Stimulated activated CD8-positive, alpha-beta memory T cell treated with anti-CD3 and anti-CD28 coated beads, Interleukin-7, amount 100 ng/mL, for 24 hours (primary cell): ENCODE measurements around the gene CYB561D1.
A peak's percentile ranks its signal among the peaks of the same experiment; 100 is the strongest.
"Not testable (repeated sequence)": the region's sequence is repeated elsewhere in the genome, so short reads cannot be mapped to it uniquely, and the experiment has no call there.

Experiments used
- DNase-seq: peaks from one replicate; pipeline ENCODE4 v3.0.0-alpha.2; 2020; ENCODE audit warnings: low read depth

CYB561D1 gene, protein sequence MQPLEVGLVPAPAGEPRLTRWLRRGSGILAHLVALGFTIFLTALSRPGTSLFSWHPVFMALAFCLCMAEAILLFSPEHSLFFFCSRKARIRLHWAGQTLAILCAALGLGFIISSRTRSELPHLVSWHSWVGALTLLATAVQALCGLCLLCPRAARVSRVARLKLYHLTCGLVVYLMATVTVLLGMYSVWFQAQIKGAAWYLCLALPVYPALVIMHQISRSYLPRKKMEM

DNA sequence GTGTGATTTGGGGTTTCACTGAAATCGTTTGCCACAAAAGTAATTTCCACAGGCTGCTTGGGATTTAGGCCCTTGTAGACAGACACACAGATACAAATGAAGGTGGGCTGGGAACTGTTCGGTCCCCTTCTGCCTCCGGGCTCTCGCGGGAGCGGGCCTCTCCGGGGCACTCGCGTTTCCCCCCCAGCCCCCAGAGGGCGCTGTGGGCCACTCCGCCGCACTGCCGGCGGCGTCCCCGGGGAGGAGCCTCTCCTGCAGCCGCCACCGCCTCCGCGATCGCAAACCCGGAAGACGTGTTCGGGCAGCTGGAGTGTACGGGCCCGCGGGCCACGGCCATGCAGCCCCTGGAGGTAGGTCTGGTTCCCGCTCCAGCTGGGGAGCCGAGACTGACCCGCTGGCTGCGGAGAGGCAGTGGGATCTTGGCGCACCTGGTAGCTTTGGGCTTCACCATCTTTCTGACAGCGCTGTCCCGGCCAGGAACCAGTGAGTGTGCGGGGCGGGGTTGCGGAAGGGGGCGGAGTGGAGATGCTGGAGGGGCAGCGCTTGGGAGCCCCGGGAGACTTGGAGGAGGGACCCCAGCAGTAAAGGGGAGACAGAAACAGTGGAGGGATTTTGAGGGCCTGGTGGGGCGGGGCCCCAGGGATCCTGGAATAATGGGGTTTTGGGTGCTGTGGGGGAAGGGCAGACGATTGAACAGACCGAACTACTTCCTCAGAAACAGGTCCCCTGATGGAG, at the start of gene CYB561D1:
Gene CYB561D1, plus strand, starts transcription at position 290 of the 735 bp plus-strand sequence. Its CDS starts 46 bp downstream, at position 336.
- DNase-seq: peak; percentile 74

DNA sequence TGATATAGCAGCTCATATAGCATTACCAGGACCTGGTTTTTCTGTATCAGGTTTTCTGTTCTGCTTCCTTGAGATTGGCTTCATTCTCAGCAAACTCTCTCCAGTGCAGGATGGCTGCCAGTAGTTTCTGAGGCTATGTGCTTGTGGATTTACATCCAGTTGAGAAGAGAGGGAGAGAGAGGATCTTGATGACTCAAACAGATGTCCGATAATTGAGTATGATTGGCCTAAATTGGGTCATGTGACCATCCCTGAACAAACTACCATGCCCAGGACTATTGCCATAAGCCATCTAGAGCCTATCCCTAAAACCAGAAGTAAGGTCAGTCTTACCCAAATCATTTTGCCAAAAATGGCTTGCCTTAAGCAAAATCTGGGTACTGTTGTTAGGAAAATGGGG, 49.5 kb upstream of the CYB561D1 start:
- DNase-seq: no peak

DNA sequence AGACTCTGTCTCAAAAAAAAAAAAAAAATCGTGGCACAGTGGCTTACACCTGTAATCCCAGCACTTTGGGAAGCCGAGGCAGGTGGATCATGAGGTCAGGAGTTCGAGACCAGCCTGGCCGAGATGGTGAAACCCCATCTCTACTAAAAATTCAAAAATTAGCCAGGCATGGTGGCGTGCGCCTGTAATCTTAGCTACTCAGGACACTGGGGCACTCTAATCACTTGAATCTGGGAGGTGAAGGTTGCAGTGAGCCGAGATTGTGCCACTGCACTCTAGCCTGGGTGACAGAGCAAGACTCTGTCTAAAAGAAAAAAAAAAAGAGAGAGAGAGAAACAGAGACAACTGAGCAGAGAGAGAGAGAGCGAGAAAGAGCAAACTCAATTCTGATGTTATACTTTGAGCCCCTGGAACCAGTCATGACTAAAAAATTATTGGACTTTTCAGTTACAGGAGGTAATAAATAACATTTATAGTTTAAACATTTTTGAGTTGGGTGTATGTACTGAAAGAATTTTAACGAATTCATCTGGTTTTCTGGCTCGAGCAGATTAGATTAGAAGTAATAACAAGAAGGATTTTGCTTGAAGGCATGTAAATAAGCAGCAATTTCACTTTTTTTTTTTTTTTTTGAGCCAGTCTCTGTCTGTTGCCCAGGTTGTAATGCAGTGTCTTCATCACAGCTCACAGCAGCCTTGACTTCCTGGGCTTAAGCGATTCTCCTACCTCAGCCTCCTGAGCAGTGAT, 47.8 kb upstream of the CYB561D1 start:
- not testable (repeated sequence) for DNase-seq

DNA sequence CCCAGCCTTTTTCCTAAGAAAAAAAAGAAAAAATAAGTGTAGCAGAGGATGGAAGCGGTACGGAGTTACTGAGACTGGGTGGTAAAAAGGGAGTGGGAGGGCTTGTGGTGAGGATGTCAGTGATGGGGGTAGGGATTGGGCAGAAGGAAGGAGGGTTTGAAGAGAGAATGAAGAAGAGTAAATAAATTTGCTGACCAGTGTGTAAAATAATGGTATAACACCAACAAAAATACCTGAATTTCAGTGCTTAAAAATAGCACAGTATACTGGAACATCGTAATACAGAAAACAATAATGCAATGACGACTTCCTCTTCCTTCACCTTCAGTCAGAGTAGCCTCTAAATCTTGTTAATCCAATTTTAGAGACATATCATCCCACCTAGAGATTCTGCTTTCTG, 46.4 kb upstream of the CYB561D1 start:
- DNase-seq: no peak

DNA sequence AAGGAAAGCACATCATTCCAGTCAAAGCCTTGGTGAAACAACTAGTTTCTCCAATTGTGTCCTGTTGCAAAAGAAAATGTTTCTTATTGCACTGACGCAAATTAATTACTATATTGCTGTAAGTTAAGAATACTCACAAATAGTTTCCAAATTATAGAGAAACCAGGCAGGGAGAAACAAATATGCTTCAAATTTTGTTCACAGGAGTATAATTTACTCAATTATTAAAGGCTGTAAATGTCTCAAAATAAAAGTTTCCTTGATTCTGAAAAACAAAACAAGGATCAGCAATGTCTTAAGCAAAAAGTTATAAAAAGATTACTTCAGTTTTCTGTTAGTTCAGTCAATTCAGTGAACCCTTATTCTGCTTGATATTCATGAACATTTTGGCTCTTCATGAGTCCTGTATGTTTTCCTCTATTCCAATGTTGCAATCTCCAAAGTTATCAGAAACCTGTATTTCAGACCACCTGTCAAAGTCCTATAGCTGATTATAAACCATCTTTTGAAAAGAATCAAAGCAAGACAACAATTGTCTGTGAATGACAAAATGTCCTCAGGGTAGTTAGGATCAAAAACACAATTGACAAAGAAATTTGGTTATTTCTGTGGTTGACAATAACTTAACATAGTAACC, 39.3 kb upstream of the CYB561D1 start:
- no peak for DNase-seq

DNA sequence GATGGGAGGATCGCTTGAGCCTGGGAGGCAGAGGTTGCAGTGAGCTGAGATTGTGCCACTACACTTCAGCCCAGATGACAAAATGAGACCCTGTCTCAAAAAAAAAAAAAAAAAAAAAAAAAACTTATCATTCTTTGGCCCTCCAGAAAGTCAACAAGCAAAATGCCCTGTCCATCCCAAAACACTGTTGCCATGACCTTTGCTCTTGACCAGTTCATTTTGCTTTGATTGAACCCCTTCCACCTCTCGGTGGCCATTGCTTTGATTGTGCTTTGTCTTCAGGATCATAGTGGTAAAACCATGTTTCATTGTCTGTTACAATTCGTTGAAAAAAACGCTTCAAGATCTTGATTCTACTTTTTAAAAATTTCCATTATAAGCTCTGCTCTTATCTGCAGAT, 36.1 kb upstream of the CYB561D1 start:
- no peak for DNase-seq

DNA sequence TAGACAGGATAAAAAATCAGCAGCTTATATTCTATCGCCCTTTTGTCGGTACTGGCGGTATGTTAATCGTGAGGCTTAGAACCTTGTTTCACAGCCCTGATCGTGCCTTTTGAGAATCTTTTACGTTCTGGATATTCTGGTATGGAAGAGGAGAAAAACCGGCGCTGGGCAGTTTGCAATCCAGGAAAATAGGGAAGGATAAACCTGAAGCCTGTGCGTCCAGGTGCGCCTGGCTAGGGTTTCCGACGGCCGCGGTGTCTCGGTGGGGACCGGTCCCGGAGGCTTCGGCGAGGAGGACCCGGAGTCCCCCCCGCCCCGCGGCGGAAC, 27.8 kb upstream of the CYB561D1 start:
- DNase-seq: no peak

DNA sequence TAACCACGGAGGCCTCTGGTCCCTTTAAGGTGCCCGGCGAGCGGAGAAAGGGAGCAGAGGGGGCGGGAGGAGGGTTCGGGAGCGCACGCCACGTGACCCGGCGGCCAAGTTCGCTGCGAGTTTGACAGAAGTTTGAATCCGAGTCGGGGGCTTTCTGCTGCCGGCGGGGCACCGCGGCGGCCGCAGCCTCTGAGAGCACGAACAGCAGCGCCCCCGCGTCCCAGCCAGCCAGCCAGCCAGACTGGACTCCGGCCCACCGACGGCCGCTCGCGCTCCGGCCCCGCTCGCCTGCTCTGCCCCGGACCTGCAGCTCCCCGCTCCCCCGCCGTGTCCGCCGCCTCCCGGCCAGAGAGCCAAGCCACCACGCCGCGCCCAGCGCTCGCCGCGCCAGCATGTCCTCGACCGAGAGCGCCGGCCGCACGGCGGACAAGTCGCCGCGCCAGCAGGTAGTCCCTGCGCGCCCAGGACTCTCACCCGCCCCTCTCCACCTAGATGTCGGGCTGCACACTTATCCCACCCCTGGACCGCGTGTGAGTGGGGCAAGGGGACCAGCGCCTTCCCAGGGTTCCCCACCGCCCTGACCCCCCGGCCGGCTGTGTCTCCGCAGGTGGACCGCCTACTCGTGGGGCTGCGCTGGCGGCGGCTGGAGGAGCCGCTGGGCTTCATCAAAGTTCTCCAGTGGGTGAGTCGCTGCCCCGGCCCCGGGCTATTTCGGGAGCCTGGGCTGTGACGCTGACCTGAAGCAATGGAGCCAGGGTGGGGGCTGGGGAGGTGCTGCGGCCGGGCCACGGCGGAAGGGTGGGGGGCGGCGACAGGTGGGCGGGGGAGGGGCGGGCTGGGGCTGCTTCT, 27.2 kb upstream of the CYB561D1 start, which contains the start of gene SYPL2:
Gene SYPL2, plus strand, starts transcription at position 95 of the 849 bp plus-strand sequence. Its CDS starts 298 bp downstream, at position 393.
- no peak for DNase-seq

DNA sequence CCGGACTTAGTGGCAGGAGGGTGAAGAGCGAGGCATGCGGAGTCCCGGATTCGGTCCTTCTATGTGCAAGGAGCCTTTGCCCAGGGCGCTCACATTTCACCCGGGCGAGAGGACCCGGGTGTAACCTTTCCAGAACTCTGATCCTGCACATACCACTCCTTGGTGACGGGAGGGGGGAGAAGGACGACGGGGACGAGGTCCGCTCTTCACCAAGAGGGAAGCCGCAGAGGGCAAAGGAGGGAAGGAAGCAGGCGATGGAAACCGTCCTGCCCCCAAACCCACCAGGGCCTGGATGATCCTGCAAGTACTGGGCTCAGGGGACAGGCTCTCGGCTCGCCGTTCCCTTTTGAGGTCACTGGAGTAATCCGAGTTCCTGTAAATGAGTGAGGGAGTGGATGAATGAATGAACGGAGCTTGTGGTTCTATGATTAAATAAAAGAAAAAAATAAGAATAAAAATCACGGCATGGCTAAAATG, 26.6 kb upstream of the CYB561D1 start:
- no peak for DNase-seq

DNA sequence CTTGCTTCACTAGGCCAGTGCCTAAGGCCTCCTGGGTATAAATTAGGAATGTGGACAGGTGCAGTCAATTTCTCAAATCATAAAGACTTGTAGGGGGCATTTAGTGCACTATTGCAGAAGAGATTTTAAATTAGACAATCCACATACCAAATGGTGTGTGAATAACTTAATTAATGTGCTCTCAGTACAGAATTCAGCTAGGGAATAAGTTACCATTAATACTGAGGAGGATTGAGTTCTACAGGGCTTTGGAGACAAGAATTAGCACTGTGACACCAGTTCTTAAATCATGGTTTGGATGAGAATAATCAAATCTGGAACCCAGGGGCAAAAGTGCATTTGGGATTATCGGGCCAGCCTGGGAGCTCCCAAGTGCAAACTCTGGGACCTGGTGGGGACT, 25.8 kb upstream of the CYB561D1 start:
- no peak for DNase-seq

DNA sequence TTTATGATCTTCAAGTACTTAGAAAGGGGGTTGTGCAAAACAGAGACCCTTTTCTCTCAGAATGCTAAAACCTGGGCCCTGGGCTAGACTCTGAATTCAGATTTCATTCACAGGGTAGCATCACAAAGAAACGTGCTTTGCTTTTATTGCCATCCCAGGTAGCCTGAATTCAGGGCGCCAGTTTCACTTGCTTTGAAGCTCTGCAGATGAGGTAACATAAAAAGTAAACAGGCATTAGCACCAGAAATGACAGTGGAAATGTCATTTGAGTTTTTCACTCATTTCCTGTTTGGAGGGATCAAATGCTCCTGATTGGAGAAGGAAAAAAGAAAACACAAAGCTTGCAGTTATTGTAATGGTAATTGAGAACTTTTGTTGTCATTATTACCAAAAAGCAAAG, 25.0 kb upstream of the CYB561D1 start:
- DNase-seq: no peak

DNA sequence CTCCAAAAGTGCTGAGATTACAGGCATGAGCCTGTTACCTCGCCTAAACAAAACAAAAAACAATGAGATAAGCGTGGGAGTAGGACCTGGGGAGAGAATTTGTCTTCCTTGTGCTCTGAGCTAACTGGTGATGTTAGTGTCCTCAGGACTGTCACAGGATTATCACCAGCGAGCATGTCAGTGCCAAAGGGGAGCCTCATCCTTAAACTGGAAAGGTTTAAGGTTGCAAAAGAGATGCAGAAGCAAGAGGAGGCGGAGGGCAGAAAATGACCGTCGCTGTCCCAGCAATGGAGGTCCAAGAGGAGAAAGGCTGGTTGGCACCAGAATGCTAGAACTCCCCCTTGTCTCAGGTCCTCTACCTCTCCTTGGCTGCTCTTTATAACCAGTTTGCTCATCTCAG, 23.6 kb upstream of the CYB561D1 start:
- DNase-seq: no peak

DNA sequence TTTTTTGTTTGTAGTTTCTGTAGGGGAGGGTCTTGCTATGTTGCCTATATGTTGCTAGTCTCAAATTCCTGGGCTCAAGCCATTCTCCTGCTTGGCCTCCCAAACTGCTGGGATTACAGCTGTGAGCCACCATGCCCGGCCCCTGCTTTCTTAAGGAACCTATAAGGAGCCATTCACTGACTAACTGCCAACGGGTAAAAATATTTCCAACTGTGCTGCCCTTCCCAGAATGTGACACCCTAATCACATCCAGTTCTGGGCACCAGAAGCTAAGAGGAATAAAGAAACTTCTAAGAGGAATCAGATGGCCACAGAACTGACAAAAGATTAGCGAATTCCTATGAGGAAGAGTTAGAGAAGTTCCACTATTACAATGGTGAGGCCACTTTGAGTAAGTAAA, 21.1 kb upstream of the CYB561D1 start:
- no peak for DNase-seq

DNA sequence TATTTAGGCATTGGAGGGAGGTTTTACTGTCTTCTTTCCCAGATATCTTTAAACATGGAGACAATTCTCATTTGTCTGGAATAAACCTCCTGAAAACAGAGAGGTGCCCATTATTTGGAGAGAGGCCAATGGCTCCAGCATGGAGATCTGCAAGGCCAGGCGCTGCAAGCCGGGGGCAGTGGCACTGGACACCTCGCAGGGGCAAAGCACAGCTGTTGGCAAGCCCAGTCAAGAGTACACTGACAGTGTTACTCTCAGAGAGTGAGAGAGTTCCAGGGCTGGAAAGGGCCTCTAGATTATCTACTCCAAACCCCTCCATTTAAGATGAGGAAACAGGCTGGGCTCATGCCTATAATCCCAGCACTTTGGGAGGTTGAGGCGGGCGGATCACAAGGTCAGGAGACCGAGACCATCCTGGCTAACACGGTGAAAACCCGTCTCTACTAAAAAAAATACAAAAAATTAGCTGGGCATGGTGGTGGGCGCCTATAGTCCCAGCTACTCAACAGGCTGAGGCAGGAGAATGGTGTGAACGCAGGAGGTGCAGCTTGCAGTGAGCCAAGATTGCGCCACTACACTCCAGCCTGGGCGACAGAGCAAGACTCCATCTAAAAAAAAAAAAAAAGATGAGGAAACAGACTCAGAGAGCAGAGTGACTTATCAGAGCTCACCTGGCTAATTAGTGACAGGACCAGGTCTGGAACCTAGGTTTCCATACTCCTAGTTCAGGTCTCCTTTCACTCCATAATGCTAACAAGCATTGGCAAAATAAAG, 20.4 kb upstream of the CYB561D1 start:
- not testable (repeated sequence) for DNase-seq

DNA sequence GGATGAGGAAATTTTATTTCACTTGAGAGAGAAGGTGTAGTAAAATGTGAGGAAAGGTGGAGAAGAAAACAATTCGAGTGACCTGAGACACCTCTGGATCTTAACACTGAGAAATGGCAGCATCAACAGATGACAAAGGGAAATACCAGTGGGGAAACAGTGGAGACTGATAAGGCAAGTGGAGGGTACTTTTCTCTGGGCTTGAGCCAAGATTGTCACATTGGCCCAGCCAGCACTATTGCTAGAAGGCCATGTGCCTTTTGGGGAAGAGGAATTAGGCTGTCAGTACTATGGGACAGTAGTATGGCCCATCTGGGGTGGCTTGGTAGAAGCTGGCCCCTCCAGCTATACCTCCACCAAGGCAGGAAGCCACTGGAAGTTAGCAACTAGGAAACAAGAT, 19.2 kb upstream of the CYB561D1 start:
- DNase-seq: no peak

DNA sequence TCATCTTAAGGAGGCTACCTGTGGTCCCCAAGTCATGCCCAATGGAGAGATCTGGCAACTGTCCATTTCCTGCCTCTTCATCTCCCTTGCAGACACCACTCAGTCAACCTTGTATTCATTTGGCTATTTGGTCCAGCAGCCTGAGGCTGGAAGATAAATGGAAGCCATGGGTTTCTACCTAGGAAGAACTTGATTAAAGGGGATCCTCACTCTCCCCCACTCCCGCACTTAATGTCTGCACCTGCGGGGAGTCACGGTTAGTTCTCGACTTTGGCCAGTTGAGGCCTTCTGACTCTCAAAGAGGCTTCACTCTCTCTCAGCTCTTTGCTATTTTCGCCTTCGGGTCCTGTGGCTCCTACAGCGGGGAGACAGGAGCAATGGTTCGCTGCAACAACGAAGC, 18.6 kb upstream of the CYB561D1 start:
- DNase-seq: no peak

DNA sequence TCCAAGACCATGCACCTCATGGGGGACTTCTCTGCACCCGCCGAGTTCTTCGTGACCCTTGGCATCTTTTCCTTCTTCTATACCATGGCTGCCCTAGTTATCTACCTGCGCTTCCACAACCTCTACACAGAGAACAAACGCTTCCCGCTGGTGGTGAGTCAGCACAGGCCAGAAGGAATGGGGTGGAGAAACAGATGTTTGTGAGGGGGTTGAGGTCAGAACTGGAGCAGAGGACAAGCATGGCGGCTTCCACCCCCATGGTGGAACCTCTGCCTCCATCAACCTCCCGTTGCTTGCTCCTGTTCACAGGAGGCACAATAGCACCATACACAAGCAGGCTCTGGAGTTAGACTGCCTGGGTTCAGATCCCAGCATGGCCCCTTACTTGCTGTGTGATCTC, 17.1 kb upstream of the CYB561D1 start:
- no peak for DNase-seq

DNA sequence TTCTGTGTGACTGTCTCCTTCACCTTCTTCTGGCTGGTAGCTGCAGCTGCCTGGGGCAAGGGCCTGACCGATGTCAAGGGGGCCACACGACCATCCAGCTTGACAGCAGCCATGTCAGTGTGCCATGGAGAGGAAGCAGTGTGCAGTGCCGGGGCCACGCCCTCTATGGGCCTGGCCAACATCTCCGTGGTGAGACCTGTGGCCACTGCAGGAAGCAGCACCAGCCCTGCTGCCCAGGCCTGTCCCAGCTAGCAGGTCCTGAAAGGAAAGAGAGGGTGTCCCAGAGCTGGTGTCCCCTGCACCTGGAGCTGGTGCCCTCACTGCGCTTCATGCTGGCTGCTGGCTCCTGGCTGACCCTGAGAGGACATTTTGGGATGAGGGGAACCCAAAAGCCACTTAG, 16.1 kb upstream of the CYB561D1 start:
- no peak for DNase-seq

DNA sequence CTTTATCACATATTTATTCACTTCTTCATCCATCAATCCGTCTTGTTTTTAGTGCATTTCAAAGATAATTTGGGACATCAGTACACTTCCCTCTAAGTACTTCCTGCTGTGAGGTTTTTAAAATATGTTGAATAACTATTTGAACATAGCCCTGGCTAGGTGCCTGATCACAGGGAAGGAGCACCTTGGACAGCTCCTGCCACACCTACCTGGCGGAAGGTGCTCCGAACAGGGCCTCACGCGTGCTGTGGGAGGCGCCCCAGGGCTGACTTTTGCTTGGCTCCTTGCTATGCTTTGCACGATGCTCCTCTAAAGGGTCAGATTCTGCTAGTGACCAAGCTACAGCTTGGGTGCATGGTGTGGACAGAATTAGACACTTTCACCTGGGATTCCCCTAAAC, 15.1 kb upstream of the CYB561D1 start:
- no peak for DNase-seq

DNA sequence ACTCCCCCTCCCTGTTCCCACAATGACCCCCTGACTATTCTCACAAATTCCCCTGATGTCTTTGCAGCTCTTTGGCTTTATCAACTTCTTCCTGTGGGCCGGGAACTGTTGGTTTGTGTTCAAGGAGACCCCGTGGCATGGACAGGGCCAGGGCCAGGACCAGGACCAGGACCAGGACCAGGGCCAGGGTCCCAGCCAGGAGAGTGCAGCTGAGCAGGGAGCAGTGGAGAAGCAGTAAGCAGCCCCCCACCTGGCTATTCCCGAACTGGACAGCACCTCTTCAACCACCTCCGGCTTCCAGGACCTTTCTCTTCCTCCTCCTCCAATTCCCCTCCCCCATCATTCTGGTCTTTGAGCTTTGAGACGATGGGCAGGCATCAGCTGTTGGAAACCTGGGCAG, 14.6 kb upstream of the CYB561D1 start:
- DNase-seq: no peak

DNA sequence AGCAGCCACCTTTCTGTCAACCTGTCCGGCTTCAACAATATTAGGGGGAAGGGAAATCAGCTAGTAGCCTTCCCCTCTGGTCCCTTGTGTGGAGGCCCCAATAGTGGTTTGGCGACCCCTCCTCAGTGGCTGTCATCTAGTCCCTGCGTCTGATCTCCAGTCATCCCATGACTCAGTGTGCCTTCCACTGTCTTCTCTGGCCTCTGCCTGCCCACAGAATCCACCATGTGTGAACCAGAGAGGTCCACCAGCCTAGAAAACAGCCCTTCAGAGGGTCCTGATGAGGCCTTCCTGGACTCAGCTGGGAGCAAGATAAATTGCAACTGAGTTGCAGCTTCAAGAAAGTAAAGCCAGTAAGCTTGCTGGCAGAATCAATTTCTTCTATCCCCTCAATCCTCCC, 14.0 kb upstream of the CYB561D1 start:
- DNase-seq: no peak
